Spleen (tissue), 11 donors: Measurements from ENCODE around the gene MEGF6. TPM values are rescaled to one million over a fixed set of nuclear protein-coding genes. Genes with fewer than 3 reads are reported as not detected.
A peak's percentile ranks its signal among the peaks of the same experiment; 100 is the strongest.

Experiments used
- DNase-seq: peaks from one replicate; pipeline ENCODE4 v3.0.0-alpha.2; 2020
- H3K27ac ChIP-seq, 8 donors: fragments of 200-600 bp; sonication (generic) in 7 of 8; 1 replicate in 4 of 8; 2 replicates in 4 of 8; pipeline versions ENCODE4 v1.5.0 to v1.8.0; 2016 to 2021; ENCODE audit warnings: inconsistent platforms in 4 of 8, mild to moderate bottlenecking in 4 of 8, moderate library complexity in 1 of 8
- H3K27me3 ChIP-seq, 7 donors: fragments of 200-600 bp; sonication (generic) in 6 of 7; replicated peaks in 1 of 7; 1 replicate in 4 of 7; 2 replicates in 3 of 7; pipeline versions ENCODE4 v1.5.0 to v1.8.0; 2016 to 2021; ENCODE audit warnings: inconsistent platforms in 3 of 7, mild to moderate bottlenecking in 1 of 7
- H3K36me3 ChIP-seq, 6 donors: fragments of 200-600 bp; sonication (generic) in 5 of 6; 1 replicate in 4 of 6; 2 replicates in 2 of 6; pipeline versions ENCODE4 v1.5.0 to v1.8.0; 2016 to 2021; ENCODE audit warnings: inconsistent platforms in 2 of 6
- H3K4me1 ChIP-seq, 6 donors: fragments of 200-600 bp; sonication (generic) in 5 of 6; 1 replicate in 3 of 6; 2 replicates in 3 of 6; pipeline versions ENCODE4 v1.5.0 to v1.8.0; 2016 to 2021; ENCODE audit warnings: inconsistent platforms in 3 of 6
- H3K4me3 ChIP-seq, 8 donors: fragments of 200-600 bp; sonication (generic) in 7 of 8; 1 replicate in 4 of 8; 2 replicates in 4 of 8; pipeline versions ENCODE4 v1.5.0 to v1.8.0; 2016 to 2021; ENCODE audit warnings: inconsistent platforms in 4 of 8, mild to moderate bottlenecking in 4 of 8, moderate library complexity in 2 of 8
- H3K9me3 ChIP-seq, 8 donors: fragments of 200-600 bp; sonication (generic) in 7 of 8; 1 replicate in 4 of 8; 2 replicates in 4 of 8; pipeline versions ENCODE4 v1.5.0 to v1.8.0; 2016 to 2021; ENCODE audit warnings: inconsistent platforms in 4 of 8
- CTCF ChIP-seq, 11 experiments: fragments of 200-600 bp in 7 of 11; fragments of 450-650 bp in 4 of 11; sonication (generic) in 4 of 11; IDR thresholded peaks in 8 of 11; conservative IDR thresholded peaks in 3 of 11; 1 replicate in 7 of 11; 2 replicates in 4 of 11; pipeline versions ENCODE4 v1.4.0 to v1.8.0; 2016 to 2021; ENCODE audit warnings: antibody characterized with exemption in 11 of 11, inconsistent platforms in 4 of 11, mild to moderate bottlenecking in 1 of 11
- POLR2A ChIP-seq, 3 donors: fragments of 450-650 bp; IDR thresholded peaks; one replicate each; pipeline ENCODE4 v1.5.1; 2017; ENCODE audit warnings: antibody characterized with exemption in 3 of 3, mild to moderate bottlenecking in 1 of 3
- POLR2AphosphoS5 ChIP-seq, 3 donors: sonication (generic); formaldehyde crosslinking; IDR thresholded peaks; one replicate each; pipeline ENCODE4 v1.5.1; 2017; ENCODE audit warnings: antibody characterized with exemption in 3 of 3
- WGBS, 5 donors: extraction: QIAGEN DNeasy Blood & Tissue Kit in 3 of 5; methylation state at CpG; one replicate each; pipeline versions ENCODE4 v1.1.5 to v1.1.7; 2013 to 2018; 5-methylcytosine and 5-hydroxymethylcytosine counted together
- intact Hi-C: fragments of 100-400 bp; cut with DNase I; formaldehyde crosslinking; loops from one replicate; pipeline ENCODE4 v1.15.0; 2023; ENCODE audit warnings: low total_unique reads
- polyA plus RNA-seq, 3 donors: library from polyadenylated mRNA; stranded (reverse); fragments of 200-250 nt; gene quantifications; one replicate each; pipeline ENCODE4 v1.2.1, GENCODE V29; 2013
- total RNA-seq, 7 donors: library from RNA; depleted of rRNA in 3 of 7; stranded (reverse); fragments of >200 nt in 3 of 7; fragmentation: NEBNext Ultra II Directional in 4 of 7; extraction: Animal tissue kit (Norgen Biotek cat#: 25700) in 4 of 7; gene quantifications; one replicate each; pipeline versions ENCODE4 v1.1.0 to v1.2.1, GENCODE V29; 2016 to 2021
- donor health status: healthy with polysubstance abuse.
- donor health status: DM: no; HTN: no; CAD: no; lungs with moderate emphysema.
- donor health status: DM: no; HTN: no; CAD: no.
- donor health status: Bipolar disorder and iron deficiency.
- donor health status: healthy.
- donor health status: DM: no; HTN: no; CAD: no.
- donor health status: DM: yes; HTN: yes; CAD: no.

Gene MEGF6
- total and polyA plus RNA-seq, 10 donors, result 8.7 to 39.5 (median 20.3) TPM

- Histone ChIP-seq H3K27me3 (peaks cover 0 to 19% (median 0%) of the 10 kb centered on the region in 7 donors), H3K36me3 (no peaks in the 10 kb centered on the region), H3K4me1 (peaks cover 12 to 34% (median 23%) of the 10 kb centered on the region in 6 donors), H3K27ac (peak overlapping the region; percentile 51 to 91 (median 76)), H3K4me3 (peak overlapping the region; percentile 53 to 92 (median 68)), H3K9me3 (no peaks in the 10 kb centered on the region)
- no peak for DNase-seq
- 30 to 44% (median 37%) methylated on average over 18 to 32 of the region's 32 CpGs for WGBS, 5 donors
- intact Hi-C loops, result no loop called here
- TF ChIP-seq POLR2A (IDR thresholded peaks at IDR 0.05) (no peak), CTCF (IDR thresholded peaks at IDR 0.05 in 8 of 11, conservative IDR thresholded peaks at IDR 0.05 in 3 of 11) (no peak), POLR2AphosphoS5 (IDR thresholded peaks at IDR 0.05) (no peak)
Observed at GRCh38 chr1:3530086-3530925, 81.0 kb downstream of the MEGF6 start.

- H3K27me3 ChIP-seq, result peaks cover 0 to 19% (median 0%) of the 10 kb centered on the region in 7 donors
- TF ChIP-seq POLR2AphosphoS5 (IDR thresholded peaks at IDR 0.05), result no peak
- no peak for DNase-seq
- peaks cover 12 to 34% (median 23%) of the 10 kb centered on the region in 6 donors for H3K4me1 ChIP-seq
- no peak overlapping the region for H3K27ac ChIP-seq
- peak overlapping the region in 1 of 8 donors; percentile 92 for H3K4me3 ChIP-seq
- H3K36me3 ChIP-seq, result no peaks in the 10 kb centered on the region
- 83 to 91% (median 87%) methylated on average over 13 to 17 of the region's 17 CpGs for WGBS, 5 donors
- no peaks in the 10 kb centered on the region for H3K9me3 ChIP-seq
- intact Hi-C loops, result no loop called here
Observed at GRCh38 chr1:3529099-3529729, 82.1 kb downstream of the MEGF6 start.

- Histone ChIP-seq H3K9me3 (no peaks in the 10 kb centered on the region), H3K36me3 (peaks cover 0 to 13% (median 0%) of the 10 kb centered on the region in 6 donors), H3K27ac (no peak overlapping the region), H3K4me1 (peaks cover 12 to 34% (median 23%) of the 10 kb centered on the region in 6 donors), H3K4me3 (no peak overlapping the region), H3K27me3 (peaks cover 0 to 19% (median 0%) of the 10 kb centered on the region in 7 donors)
- no peak for TF ChIP-seq CTCF (IDR thresholded peaks at IDR 0.05 in 8 of 11, conservative IDR thresholded peaks at IDR 0.05 in 3 of 11)
- TF ChIP-seq POLR2A (IDR thresholded peaks at IDR 0.05), result no peak
- TF ChIP-seq POLR2AphosphoS5 (IDR thresholded peaks at IDR 0.05), result no peak
- DNase-seq, result no peak
- WGBS, 5 donors, result 79 to 94% (median 87%) methylated on average over 1 to 12 of the region's 12 CpGs
- intact Hi-C loops, result no loop called here
Observed at GRCh38 chr1:3527774-3528173, 83.5 kb downstream of the MEGF6 start.

GRCh38 chr1:3525551-3526482, 85.5 kb downstream of the MEGF6 start:
- intact Hi-C loops, result no loop called here
- no peak overlapping the region for H3K4me3 ChIP-seq
- peaks cover 0 to 29% (median 0%) of the 10 kb centered on the region in 6 donors for H3K36me3 ChIP-seq
- H3K9me3 ChIP-seq, result no peaks in the 10 kb centered on the region
- peaks cover 0 to 11% (median 0%) of the 10 kb centered on the region in 7 donors for H3K27me3 ChIP-seq
- TF ChIP-seq POLR2A (IDR thresholded peaks at IDR 0.05) (no peak), POLR2AphosphoS5 (IDR thresholded peaks at IDR 0.05) (no peak), CTCF (IDR thresholded peaks at IDR 0.05 in 8 of 11, conservative IDR thresholded peaks at IDR 0.05 in 3 of 11) (no peak)
- WGBS, 5 donors, result 72 to 83% (median 82%) methylated on average over 13 to 24 of the region's 24 CpGs
- no peak overlapping the region for H3K27ac ChIP-seq
- DNase-seq, result no peak
- H3K4me1 ChIP-seq, result peaks cover 12 to 21% (median 16%) of the 10 kb centered on the region in 6 donors
